Measurements from ENCODE around the gene KLHDC7A.
A peak's percentile ranks its signal among the peaks of the same experiment; 100 is the strongest.

KLHDC7A gene

DNA sequence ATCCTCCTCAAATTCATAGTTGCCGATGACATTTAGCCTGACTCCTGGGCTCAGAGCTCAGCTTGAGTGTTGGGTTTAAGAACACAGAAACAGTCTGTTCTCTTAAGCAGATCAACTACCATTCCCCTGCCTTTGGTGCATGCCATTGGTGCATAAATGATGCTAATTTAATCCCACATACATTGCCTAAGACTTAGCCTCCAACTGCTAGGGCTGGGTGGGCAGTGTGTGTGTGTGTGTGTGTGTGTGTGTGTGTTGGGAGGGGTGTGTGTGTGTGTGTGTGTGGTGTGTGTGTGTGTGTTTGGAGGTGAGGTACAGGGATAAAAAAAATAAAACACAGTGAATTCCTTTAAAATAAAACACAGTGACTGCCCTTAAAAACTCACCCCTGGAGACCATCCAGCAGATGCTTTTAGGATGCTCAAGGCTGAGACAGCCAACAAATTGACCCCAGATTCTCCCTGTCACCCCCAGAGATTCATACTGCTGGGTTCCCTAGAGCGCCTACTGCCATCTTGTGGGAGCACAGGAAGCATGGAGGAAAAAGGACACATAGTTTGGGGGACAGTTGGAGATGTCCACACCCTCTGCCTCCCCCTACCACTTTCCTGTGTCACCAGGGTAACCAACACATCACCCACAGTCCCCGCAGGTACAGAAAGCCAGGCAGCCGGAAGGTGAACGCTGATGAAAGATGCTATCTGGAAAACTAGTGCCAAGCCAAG is 30.6 kb downstream of the KLHDC7A start:
- DNase-seq = peak; percentile 2

GRCh38 chr1:18511874-18512150 is 31.1 kb downstream of the KLHDC7A start:
- DNase-seq = no peak

GRCh38 chr1:18512883-18513282 is 32.2 kb downstream of the KLHDC7A start:
- DNase-seq = no peak

DNA sequence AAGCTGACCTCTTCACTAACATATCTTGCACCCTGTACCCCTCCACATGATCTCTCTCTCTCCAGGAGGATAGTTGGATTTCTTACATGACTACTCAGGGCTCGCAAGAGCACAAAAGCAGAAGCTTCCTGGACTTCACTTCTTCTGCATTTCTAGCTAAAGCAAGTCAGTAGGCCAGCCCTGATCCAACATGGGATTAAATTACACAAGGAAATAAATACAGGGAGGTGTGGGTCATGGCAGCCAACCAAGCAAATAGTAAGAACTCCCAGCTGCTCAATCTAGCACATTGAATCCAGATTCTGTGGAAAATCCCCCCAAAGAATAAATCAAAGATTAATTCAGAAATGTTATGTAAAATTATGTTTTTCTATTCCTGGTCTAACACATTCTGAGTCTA is 33.3 kb downstream of the KLHDC7A start:
- no peak for DNase-seq

- DNase-seq = no peak
Observed at GRCh38 chr1:18515120-18515667, 34.5 kb downstream of the KLHDC7A start.

DNA sequence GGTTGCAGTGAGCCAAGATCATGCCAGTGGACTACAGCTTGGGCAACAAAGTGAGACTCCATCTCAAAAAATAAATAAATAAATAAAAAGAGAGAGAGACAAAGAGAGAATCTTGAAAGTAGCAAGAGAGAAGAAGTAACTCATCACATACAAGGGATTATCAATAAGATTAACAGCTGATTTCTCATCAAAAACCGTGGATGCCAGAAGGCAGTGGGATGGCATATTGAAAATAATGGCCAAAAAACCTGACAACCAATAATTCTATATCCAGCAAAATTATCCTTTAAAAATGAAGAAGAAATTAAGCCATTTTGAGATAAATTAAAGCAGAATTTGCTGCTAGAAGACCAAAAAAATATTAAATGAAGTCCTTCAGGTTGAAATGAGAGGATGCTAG is 35.7 kb downstream of the KLHDC7A start:
- no peak for DNase-seq

DNA sequence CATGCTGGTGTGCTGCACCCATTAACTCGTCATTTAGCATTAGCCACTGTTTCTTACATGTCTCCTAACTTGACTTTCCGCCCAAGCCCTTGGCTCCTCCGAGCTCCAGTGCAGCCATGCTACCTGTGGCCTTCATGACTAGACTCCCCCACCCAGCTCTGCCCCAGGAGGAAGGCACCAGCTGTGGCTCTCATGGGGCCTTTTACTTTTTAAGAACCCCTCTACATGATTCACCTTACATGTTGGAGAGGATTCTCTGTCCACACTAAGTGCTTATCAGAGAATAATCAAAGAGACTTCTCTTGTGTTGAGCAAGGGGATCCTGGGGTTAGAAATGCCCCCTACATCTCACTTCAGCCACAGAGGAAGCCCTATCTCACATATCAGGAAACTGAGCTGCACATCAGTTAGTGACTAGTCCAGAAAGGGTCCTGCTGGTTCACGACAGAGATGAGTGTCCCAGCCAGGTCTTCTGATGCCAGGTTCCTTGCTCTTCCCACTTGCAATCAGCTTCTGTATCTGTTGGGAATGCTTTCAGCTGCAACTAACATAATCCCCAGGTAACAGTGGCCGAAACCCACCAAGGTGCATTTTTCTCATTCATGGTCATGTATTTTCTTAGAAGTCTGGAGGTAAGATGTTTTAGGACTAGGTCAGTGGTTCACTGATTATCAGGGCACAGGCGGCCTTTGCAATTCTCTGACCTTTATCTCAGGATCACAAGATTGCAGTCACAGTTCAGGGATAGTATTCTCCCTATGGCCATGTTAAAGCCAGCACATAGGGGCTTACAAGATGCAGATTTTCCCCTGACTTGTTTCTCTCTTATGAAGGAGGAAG is 45.9 kb downstream of the KLHDC7A start:
- DNase-seq = no peak

- DNase-seq = no peak
Observed at GRCh38 chr1:18527514-18527913, 46.8 kb downstream of the KLHDC7A start.

DNA sequence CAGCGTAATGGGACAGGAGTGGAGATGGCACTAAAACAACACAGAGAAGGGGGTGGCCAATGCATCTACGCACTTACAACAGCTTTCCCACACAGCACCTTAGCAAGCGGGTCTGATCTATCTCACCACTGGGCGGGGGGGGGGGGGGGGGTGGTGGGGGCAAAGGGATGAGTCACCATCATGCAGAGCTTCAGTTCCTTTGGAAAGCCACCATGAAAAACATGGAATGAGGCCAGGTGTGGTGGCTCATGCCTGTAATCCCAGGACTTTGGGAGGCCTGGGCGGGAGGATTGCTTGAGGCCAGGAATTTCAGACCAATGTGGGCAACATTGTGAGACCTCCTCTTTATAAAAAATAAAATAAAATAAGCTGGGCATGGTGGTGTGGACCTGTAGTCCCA is 47.2 kb downstream of the KLHDC7A start:
- no peak for DNase-seq

- DNase-seq = no peak
Observed at GRCh38 chr1:18528616-18529015, 47.9 kb downstream of the KLHDC7A start.

GRCh38 chr1:18529714-18530113 is 49.0 kb downstream of the KLHDC7A start:
- DNase-seq = no peak

GRCh38 chr1:18530587-18531502 is 50.1 kb downstream of the KLHDC7A start:
- no peak for DNase-seq

DNA sequence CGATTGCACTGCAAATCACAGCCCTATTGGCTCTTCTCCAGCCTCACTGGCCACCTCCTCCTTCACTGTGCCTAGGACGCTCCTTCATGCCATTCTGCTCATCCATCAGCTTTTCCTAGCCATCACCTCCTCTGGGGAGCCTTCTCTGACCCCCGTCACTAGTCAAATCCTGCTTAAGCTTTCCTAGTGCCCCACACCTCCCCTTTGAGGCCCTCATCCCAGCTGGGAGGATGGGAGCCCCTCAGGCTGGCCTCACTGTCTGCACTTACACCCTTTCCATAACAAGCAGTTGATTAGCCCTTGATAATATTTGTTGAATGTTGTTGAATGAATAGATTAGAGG is 50.7 kb downstream of the KLHDC7A start:
- no peak for DNase-seq

- DNase-seq = no peak
Observed at GRCh38 chr1:18532390-18533170, 51.9 kb downstream of the KLHDC7A start.

- no peak for DNase-seq
Observed at GRCh38 chr1:18533259-18533658, 52.5 kb downstream of the KLHDC7A start.

GRCh38 chr1:18534810-18535205 is 54.1 kb downstream of the KLHDC7A start:
- DNase-seq = no peak

All from NCI-H748 treated with DMSO at 0.1 percent for 48 hours (cell line).